HEK293 (cell line): ENCODE results near the gene THBS3.

Experiments
- PRDM1 ChIP-seq: fragments of 450-650 bp; formaldehyde crosslinking; IDR thresholded peaks from 2 replicates; pipeline ENCODE4; 2016; ENCODE audit warnings: missing biosample characterization, missing genetic modification characterization
- ZBTB1 ChIP-seq: fragments of 450-650 bp; formaldehyde crosslinking; IDR thresholded peaks from 2 replicates; pipeline ENCODE4 v1.5.1; 2016; ENCODE audit warnings: missing biosample characterization, missing genetic modification characterization
- ZNF114 ChIP-seq: fragments of 450-650 bp; formaldehyde crosslinking; IDR thresholded peaks from 2 replicates; pipeline ENCODE4 v1.5.0; 2017; ENCODE audit warnings: missing biosample characterization, missing genetic modification characterization
- ZNF629 ChIP-seq: fragments of 450-650 bp; formaldehyde crosslinking; IDR thresholded peaks from 2 replicates; pipeline ENCODE4 v1.5.1; 2017; ENCODE audit warnings: missing biosample characterization, missing genetic modification characterization
- ZNF677 ChIP-seq: fragments of 450-650 bp; IDR thresholded peaks from 2 replicates; pipeline ENCODE4 v1.5.0; 2018; ENCODE audit warnings: missing biosample characterization, mild to moderate bottlenecking, missing genetic modification characterization, moderate library complexity
- ZNF792 ChIP-seq: fragments of 450-650 bp; formaldehyde crosslinking; IDR thresholded peaks from 2 replicates; pipeline ENCODE4 v1.5.1; 2016; ENCODE audit warnings: missing biosample characterization, missing genetic modification characterization
- TF ChIP-seq, protein P1 (sequence below): fragments of 450-650 bp; formaldehyde crosslinking; IDR thresholded peaks from 2 replicates; pipeline ENCODE4 v1.5.1; 2016; ENCODE audit warnings: missing biosample characterization, missing genetic modification characterization
- TF ChIP-seq, protein P2 (sequence below): fragments of 450-650 bp; formaldehyde crosslinking; IDR thresholded peaks from 2 replicates; pipeline ENCODE4 v1.5.1; 2016; ENCODE audit warnings: missing biosample characterization, missing genetic modification characterization, low read depth
- TF ChIP-seq, protein P3 (sequence below): fragments of 450-650 bp; IDR thresholded peaks from 2 replicates; pipeline ENCODE4 v1.5.1; 2018; ENCODE audit warnings: missing biosample characterization, missing genetic modification characterization

DNA sequence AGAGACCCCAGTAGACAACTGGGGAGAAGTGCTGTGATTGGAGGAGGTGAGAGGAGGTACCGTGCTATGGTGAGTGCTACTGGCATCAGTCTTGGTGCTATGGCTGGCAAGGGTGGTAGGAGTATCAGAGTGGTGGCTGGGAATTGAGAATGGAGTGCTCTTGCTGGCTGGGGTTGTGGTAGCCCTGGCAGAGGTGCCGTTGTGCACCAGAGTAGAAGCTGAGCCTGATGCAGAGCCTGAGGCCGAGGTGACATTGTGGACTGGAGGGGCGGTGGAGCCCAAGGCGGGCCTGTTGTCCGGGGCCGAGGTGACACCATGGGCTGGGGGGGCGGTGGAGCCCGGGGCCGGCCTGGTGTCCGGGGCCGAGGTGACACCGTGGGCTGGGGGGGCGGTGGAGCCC, 19.4 kb downstream of the THBS3 start:
- TF ChIP-seq, protein P1, sequence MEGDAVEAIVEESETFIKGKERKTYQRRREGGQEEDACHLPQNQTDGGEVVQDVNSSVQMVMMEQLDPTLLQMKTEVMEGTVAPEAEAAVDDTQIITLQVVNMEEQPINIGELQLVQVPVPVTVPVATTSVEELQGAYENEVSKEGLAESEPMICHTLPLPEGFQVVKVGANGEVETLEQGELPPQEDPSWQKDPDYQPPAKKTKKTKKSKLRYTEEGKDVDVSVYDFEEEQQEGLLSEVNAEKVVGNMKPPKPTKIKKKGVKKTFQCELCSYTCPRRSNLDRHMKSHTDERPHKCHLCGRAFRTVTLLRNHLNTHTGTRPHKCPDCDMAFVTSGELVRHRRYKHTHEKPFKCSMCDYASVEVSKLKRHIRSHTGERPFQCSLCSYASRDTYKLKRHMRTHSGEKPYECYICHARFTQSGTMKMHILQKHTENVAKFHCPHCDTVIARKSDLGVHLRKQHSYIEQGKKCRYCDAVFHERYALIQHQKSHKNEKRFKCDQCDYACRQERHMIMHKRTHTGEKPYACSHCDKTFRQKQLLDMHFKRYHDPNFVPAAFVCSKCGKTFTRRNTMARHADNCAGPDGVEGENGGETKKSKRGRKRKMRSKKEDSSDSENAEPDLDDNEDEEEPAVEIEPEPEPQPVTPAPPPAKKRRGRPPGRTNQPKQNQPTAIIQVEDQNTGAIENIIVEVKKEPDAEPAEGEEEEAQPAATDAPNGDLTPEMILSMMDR (tag by site-specific recombination), result no peak
- TF ChIP-seq ZNF114 (no peak), PRDM1 (tag by site-specific recombination) (no peak), ZNF677 (tag by site-specific recombination) (no peak), ZBTB1 (tag by site-specific recombination) (no peak), ZNF792 (tag by site-specific recombination) (no peak), ZNF629 (no peak)
- TF ChIP-seq, protein P2, sequence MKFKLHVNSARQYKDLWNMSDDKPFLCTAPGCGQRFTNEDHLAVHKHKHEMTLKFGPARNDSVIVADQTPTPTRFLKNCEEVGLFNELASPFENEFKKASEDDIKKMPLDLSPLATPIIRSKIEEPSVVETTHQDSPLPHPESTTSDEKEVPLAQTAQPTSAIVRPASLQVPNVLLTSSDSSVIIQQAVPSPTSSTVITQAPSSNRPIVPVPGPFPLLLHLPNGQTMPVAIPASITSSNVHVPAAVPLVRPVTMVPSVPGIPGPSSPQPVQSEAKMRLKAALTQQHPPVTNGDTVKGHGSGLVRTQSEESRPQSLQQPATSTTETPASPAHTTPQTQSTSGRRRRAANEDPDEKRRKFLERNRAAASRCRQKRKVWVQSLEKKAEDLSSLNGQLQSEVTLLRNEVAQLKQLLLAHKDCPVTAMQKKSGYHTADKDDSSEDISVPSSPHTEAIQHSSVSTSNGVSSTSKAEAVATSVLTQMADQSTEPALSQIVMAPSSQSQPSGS (tag by site-specific recombination), result no peak
- TF ChIP-seq, protein P3, sequence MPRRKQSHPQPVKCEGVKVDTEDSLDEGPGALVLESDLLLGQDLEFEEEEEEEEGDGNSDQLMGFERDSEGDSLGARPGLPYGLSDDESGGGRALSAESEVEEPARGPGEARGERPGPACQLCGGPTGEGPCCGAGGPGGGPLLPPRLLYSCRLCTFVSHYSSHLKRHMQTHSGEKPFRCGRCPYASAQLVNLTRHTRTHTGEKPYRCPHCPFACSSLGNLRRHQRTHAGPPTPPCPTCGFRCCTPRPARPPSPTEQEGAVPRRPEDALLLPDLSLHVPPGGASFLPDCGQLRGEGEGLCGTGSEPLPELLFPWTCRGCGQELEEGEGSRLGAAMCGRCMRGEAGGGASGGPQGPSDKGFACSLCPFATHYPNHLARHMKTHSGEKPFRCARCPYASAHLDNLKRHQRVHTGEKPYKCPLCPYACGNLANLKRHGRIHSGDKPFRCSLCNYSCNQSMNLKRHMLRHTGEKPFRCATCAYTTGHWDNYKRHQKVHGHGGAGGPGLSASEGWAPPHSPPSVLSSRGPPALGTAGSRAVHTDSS (tag by site-specific recombination), result no peak
